Measurements from ENCODE around the gene HINFP. TPM values are rescaled to one million over a fixed set of nuclear protein-coding genes. Genes with fewer than 3 reads are reported as not detected.

Gene HINFP
- total RNA-seq, 6 experiments from 2014 or later, result 6.4 to 13.6 (median 10.7) TPM

DNA sequence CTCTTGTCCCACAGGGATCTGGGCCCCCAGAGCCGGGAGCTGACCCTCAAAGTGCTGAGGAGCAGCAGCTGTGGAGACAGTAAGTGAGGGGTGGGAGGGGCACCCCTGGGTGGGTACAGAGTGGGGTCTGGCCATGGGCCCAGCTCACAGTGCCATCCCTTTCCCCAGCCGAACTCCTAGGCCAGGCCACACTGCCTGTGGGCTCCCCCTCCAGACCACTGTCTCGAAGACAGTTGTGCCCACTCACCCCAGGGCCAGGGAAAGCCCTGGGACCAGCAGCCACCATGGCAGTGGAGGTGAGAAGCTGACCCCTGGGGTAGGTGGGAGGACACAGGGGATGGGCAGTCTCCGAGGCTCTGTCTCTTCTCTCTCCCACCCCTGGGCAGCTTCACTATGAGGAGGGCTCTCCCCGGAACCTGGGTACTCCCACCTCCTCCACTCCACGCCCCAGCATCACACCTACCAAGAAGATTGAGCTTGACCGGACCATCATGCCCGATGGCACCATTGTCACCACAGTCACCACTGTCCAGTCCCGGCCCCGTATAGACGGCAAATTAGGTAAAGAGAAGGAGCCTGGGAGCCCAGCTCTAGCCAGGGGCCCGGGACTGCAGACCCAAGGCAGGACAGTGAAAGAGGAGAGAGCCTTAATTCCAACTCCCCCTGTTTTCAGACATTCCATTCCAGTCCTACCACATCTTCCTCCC is 8.9 kb upstream of the HINFP start:
- no peak for ATAC-seq
- peaks cover 0 to 32% (median 11%) of the 10 kb centered on the region in 4 donors for H3K36me3 ChIP-seq

DNA sequence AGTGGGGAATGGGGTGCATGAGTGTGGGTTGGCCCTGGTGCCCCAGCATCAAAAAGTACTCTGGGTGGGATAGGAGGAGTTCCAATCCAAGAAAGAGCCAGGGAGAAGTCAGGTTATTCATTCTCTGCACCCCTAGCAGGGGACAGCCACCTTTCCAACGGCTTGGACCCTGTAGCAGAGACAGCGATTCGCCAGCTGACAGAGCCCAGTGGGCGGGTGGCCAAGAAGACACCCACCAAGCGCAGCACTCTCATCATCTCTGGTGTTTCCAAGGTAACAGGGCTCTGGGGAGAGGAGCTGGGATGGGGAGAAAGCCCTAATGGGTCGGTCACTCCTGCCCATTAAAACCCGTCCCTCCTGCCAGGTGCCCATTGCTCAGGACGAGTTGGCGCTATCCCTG is 7.7 kb upstream of the HINFP start:
- H3K4me3 ChIP-seq, result no peak overlapping the region
- no peaks in the 10 kb centered on the region for H3K9me3 ChIP-seq
- WGBS (ENCODE audit: insufficient coverage, low coverage, low lambda C conversion rate, missing lambda C conversion rate), result no CpG with 5 or more reads among the region's 9 CpGs
- intact Hi-C loops (cut with DNase I), result no loop called here
- no peak for DNase-seq
- ATAC-seq, result no peak
- peaks cover 0 to 32% (median 11%) of the 10 kb centered on the region in 4 donors for H3K36me3 ChIP-seq
- TF ChIP-seq, protein P1, sequence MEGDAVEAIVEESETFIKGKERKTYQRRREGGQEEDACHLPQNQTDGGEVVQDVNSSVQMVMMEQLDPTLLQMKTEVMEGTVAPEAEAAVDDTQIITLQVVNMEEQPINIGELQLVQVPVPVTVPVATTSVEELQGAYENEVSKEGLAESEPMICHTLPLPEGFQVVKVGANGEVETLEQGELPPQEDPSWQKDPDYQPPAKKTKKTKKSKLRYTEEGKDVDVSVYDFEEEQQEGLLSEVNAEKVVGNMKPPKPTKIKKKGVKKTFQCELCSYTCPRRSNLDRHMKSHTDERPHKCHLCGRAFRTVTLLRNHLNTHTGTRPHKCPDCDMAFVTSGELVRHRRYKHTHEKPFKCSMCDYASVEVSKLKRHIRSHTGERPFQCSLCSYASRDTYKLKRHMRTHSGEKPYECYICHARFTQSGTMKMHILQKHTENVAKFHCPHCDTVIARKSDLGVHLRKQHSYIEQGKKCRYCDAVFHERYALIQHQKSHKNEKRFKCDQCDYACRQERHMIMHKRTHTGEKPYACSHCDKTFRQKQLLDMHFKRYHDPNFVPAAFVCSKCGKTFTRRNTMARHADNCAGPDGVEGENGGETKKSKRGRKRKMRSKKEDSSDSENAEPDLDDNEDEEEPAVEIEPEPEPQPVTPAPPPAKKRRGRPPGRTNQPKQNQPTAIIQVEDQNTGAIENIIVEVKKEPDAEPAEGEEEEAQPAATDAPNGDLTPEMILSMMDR (IDR thresholded peaks at IDR 0.05), result no peak
- H3K27me3 ChIP-seq, result no peaks in the 10 kb centered on the region
- no peak overlapping the region for H3K27ac ChIP-seq
- peaks cover 0 to 11% (median 1%) of the 10 kb centered on the region in 4 donors for H3K4me1 ChIP-seq

More for the DNA sequence above, 8.9 kb upstream of the HINFP start:
- Histone ChIP-seq H3K9me3 (no peaks in the 10 kb centered on the region), H3K27me3 (no peaks in the 10 kb centered on the region), H3K4me1 (peaks cover 0 to 20% (median 4%) of the 10 kb centered on the region in 4 donors), H3K4me3 (no peak overlapping the region), H3K27ac (no peak overlapping the region)
- intact Hi-C loops (cut with DNase I), result no loop called here
- no peak for TF ChIP-seq POLR2A (IDR thresholded peaks at IDR 0.05)
- TF ChIP-seq, protein P1 (IDR thresholded peaks at IDR 0.05), result no peak
- 91% methylated on average over 6 of the region's 12 CpGs for WGBS (ENCODE audit: insufficient coverage, low coverage, low lambda C conversion rate, missing lambda C conversion rate)
- DNase-seq, result no peak

DNA sequence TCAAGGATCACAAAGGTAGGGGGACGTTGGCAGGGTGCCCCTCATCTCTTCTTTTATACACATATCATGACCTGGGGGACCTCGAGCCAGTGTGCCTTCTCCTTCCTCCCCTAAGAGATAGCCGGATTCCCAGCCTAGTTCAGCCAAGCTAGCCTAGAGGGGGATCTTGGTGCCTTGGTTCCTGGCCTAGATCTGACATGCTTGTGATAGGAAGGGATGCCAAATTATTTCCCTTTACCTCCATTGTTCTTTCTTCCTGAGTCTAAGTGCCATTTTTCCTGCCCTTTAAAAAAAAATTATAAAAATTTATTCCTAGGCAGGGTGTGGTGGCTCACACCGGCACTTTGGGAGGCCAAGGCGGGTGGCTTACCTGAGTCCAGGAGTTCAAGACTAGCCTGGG is 7.0 kb upstream of the HINFP start:
- intact Hi-C loops (cut with DNase I), result no loop called here
- H3K27me3 ChIP-seq, result no peaks in the 10 kb centered on the region
- no peaks in the 10 kb centered on the region for H3K9me3 ChIP-seq
- H3K36me3 ChIP-seq, result peaks cover 0 to 32% (median 11%) of the 10 kb centered on the region in 4 donors
- peaks cover 0 to 5% (median 0%) of the 10 kb centered on the region in 4 donors for H3K4me1 ChIP-seq
- no peak overlapping the region for H3K4me3 ChIP-seq
- WGBS (ENCODE audit: insufficient coverage, low coverage, low lambda C conversion rate, missing lambda C conversion rate), result 40% methylated on average over 1 of the region's 5 CpGs
- no peak overlapping the region for H3K27ac ChIP-seq
- no peak for ATAC-seq
- TF ChIP-seq POLR2A (IDR thresholded peaks at IDR 0.05), result no peak
- TF ChIP-seq, protein P1 (IDR thresholded peaks at IDR 0.05), result no peak
- DNase-seq, result no peak

DNA sequence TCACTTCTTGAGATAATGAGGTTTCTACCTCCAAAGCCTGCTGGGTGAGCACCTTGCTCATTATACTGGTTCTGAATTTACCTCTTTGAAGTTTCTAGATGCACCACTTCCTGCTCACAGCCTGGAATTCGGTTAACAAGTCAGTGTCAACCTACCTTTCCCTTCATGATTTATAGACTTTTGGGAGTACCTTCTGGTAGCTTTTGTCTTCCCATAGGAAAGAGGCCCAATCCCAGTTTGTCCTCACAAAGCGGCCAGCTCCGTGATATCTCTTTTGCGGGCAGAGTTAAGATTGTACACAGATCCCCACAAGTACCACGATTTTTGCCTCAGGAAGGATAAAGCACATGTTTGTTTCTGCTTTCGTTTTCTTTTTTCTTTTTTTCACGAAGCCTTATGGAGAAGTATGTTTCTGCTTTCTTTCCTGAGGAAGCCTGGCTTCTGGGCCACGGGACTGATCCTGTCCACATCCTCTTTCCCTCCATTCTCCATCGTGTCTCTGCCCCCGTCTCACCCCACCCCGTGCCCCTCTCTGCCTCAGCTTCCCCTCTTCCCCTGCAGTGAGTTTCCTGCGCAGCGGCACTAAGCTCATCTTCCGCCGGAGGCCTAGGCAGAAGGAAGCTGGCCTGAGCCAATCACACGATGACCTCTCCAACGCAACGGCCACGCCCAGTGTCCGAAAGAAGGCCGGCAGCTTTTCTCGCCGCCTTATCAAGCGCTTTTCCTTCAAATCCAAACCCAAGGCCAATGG is 5.7 kb upstream of the HINFP start:
- H3K27me3 ChIP-seq, result no peaks in the 10 kb centered on the region
- H3K4me3 ChIP-seq, result no peak overlapping the region
- peak overlapping the region in 2 of 3 donors; percentile 19 to 47 for H3K27ac ChIP-seq
- ATAC-seq, result peak; percentile 73 to 90 (median 74)
- H3K36me3 ChIP-seq, result peaks cover 0 to 32% (median 11%) of the 10 kb centered on the region in 4 donors
- peaks cover 0 to 3% (median 0%) of the 10 kb centered on the region in 4 donors for H3K4me1 ChIP-seq
- 49% methylated on average over 20 of the region's 24 CpGs for WGBS (ENCODE audit: insufficient coverage, low coverage, low lambda C conversion rate, missing lambda C conversion rate)
- DNase-seq, result peak; percentile 64 to 76 (median 70)
- no peaks in the 10 kb centered on the region for H3K9me3 ChIP-seq
- intact Hi-C loops (cut with DNase I), result no loop called here
- no peak for TF ChIP-seq POLR2A (IDR thresholded peaks at IDR 0.05)
- TF ChIP-seq, protein P1 (IDR thresholded peaks at IDR 0.05), result no peak

Measured in right lobe of liver (tissue), 6 donors.